Epithelial cell of prostate (primary cell): ENCODE measurements around the gene MAPK8IP2.
A peak's percentile ranks its signal among the peaks of the same experiment; 100 is the strongest.

Experiments used
- DNase-seq: peaks from one replicate; pipeline ENCODE4 v3.0.0-alpha.2; 2011; ENCODE audit warnings: low read depth, low spot score
- H3K27ac ChIP-seq: fragments of 450-650 bp; 2 replicates; pipeline ENCODE4 v1.5.1; 2017; ENCODE audit warnings: mild to moderate bottlenecking

MAPK8IP2 gene

GRCh38 chr22:50600538-50600937 lies at the start of gene MAPK8IP2:
MAPK8IP2 (plus strand) TSS chr22:50600793; CDS start chr22:50600819, 26 bp downstream.
- no peak for DNase-seq
- H3K27ac ChIP-seq = no peak within 1 kb of the TSS

GRCh38 chr22:50551160-50551752 lies 49.3 kb upstream of the MAPK8IP2 start:
- H3K27ac ChIP-seq = no peak overlapping the region
- no peak for DNase-seq

- no peak overlapping the region for H3K27ac ChIP-seq
- DNase-seq = no peak
Measured at GRCh38 chr22:50553310-50553709, 47.3 kb upstream of the MAPK8IP2 start.

GRCh38 chr22:50556703-50557102 lies 43.9 kb upstream of the MAPK8IP2 start:
- no peak for DNase-seq
- H3K27ac ChIP-seq = no peak overlapping the region

- no peak for DNase-seq
- H3K27ac ChIP-seq = peak overlapping the region; percentile 46
Measured at GRCh38 chr22:50560034-50560433, 40.6 kb upstream of the MAPK8IP2 start.

GRCh38 chr22:50561401-50562358 lies 38.9 kb upstream of the MAPK8IP2 start:
- DNase-seq = no peak
- H3K27ac ChIP-seq = no peak overlapping the region

GRCh38 chr22:50562523-50563412 lies 37.8 kb upstream of the MAPK8IP2 start, which contains the start of gene SYCE3:
SYCE3 (minus strand) TSS chr22:50562919; CDS start chr22:50556405, 6,514 bp downstream.
- DNase-seq = peak; percentile 49
- H3K27ac ChIP-seq = peak within 1 kb of the TSS; percentile 47

- peak overlapping the region; percentile 47 for H3K27ac ChIP-seq
- no peak for DNase-seq
Measured at GRCh38 chr22:50563413-50564160, 37.0 kb upstream of the MAPK8IP2 start.

- no peak for DNase-seq
- no peak overlapping the region for H3K27ac ChIP-seq
Measured at GRCh38 chr22:50564289-50564688, 36.3 kb upstream of the MAPK8IP2 start.

GRCh38 chr22:50567721-50568252 lies 32.8 kb upstream of the MAPK8IP2 start:
- H3K27ac ChIP-seq = no peak overlapping the region
- no peak for DNase-seq

GRCh38 chr22:50568626-50569025 lies 32.0 kb upstream of the MAPK8IP2 start:
- H3K27ac ChIP-seq = no peak overlapping the region
- no peak for DNase-seq

- no peak for DNase-seq
- H3K27ac ChIP-seq = no peak overlapping the region
Measured at GRCh38 chr22:50569041-50569459, 31.5 kb upstream of the MAPK8IP2 start.

- no peak overlapping the region for H3K27ac ChIP-seq
- no peak for DNase-seq
Measured at GRCh38 chr22:50569896-50570535, 30.6 kb upstream of the MAPK8IP2 start.

GRCh38 chr22:50570861-50571260 lies 29.7 kb upstream of the MAPK8IP2 start:
- no peak overlapping the region for H3K27ac ChIP-seq
- DNase-seq = no peak

GRCh38 chr22:50571264-50572175 lies 29.1 kb upstream of the MAPK8IP2 start:
- H3K27ac ChIP-seq = no peak overlapping the region
- DNase-seq = no peak

- no peak for DNase-seq
- no peak overlapping the region for H3K27ac ChIP-seq
Measured at GRCh38 chr22:50572965-50573364, 27.6 kb upstream of the MAPK8IP2 start.

- no peak for DNase-seq
- no peak overlapping the region for H3K27ac ChIP-seq
Measured at GRCh38 chr22:50573491-50574382, 26.9 kb upstream of the MAPK8IP2 start.
